Limb (tissue), 2 donors: ENCODE results near the gene EME1.
A peak's percentile ranks its signal among the peaks of the same experiment; 100 is the strongest.

Source experiments
- DNase-seq, 2 donors: peaks; one replicate each; pipeline ENCODE4 v3.0.0-alpha.2; 2016; ENCODE audit errors: extremely low spot score in 2 of 2

Gene EME1

DNA sequence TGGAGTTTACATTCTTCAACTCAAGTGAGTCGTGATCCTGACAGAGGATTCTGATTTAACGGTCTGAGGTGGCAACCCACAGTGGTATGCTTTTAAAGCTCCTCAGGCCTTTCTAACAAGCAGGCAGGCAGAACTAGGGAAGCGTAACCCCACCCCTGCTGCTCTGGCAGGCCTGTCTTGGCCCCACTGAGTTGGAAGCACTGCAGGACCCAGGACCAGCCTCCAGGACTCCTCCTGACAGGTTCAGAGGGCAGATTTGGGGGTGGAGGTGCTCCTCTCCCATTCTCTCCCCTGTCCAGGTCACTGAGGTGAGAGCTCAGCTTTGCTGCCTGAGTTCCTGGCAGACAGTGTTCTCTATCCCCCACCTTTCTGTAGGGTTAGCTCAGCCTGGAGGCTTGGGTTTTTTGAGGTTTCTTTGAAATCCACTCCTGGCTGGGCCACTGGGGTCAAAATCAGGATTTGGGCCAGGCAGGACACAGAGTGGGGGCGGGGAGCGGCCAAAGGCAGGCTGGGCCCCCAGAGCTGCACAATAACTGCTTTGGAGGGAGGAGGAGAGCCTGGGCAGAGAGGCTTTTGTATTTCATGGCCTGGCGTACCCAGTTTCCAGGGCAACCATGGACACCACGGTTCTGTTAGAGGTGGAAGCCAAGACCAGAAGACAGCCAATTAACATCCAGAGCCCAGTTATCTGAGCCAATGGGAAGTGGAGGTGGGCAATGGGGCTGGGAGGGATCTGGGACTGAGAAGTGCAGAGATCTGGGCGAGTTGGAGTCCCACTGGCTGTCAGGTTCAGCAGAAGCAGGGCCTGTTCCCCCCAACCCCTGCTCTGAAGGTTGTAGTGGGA lies 9.6 kb upstream of the EME1 start:
- DNase-seq, result peak in 1 of 2 donors; percentile 66

DNA sequence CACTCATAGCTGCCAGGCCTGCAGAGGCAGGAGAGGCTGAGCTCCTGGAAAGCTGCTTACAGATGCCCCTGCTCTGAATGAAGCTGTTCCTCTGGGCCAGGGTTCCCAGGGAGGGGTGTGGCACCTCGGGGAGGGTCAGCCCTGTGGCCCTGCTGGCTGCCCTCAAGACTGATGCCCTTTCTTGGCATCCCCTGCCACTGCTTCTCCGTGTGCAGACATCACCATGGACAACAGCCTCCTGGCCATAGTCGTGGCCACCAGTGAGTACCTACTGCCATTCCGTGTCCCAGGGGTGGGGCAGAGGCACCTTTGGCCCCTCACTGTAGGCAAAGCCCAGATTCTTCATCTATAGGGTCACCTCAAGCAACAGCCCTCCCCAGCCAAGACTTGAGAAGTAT lies 9.0 kb upstream of the EME1 start:
- DNase-seq, result no peak

DNA sequence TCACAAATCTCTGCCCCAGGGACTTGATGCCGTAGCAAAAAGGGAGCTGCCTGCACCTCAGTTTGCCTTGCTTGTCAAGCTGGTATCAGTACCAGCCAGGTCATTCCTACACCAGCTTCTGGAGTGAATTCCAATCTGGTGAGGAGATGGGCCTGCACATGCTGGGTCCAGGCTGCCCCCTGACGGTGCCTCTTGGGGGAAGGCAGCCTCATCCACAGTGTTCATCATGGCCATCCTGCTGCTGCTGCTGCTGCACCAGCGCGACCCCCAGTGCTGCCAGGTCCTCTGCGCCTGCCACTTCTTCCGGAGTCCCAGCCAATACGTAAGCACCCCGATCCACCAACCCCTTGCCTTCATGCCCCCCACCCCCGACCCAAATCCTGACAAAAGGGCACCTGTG lies 8.3 kb upstream of the EME1 start:
- no peak for DNase-seq

DNA sequence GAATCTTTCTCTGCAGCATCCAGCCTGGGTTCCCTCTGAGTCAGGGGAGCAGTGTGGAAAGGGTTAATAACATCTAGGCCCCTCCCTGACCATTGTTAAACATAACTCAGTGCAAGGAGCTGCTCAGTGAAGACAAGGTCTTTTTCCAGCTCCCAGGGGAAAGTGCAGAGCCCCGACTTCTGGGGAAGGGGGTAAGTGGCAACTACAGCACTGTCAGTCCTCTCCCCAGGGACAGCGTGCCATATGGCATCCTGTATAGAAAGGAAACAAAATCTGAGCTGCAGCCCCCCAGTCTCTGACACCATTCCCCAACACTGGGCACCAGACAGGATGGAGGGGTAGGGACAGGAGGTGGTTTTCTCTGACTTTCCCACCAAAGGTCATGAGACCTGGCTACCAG lies 7.9 kb upstream of the EME1 start:
- no peak for DNase-seq

DNA sequence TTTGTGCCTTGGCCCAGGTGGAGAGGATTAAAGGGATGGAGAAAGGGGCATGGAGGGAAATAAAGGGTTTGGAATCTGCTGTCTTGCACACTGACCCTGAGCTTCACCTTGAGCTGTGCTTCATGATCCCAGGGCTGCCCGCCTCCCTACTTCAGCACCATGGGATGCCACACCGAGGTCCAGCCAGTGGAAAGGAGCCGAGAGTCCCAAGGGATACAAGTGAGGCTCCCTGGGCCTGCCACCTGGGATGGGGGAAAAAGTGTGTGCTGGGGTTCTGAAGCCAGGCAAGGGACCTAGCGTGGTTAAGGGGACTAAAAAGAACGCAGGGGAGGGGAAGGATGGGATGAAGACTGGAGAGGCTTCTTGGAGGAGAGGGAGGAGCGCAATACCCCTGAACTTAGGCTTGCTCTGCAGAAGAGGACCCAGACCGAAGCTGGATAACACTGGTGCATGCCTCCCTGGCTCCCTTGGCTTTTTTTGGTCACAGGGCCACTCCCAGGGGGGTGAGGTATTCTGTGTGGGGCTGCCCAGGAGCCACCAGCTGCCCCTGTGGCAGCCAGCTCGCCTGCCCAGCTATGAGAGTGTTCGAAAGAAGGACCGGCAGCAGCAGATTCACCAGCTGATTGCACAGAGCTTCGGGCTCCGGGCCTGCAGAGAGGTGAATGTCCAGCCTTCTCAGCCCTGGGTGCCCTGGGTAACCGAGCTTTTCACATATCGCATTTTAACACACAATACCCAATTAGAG lies 7.2 kb upstream of the EME1 start:
- DNase-seq, result no peak

DNA sequence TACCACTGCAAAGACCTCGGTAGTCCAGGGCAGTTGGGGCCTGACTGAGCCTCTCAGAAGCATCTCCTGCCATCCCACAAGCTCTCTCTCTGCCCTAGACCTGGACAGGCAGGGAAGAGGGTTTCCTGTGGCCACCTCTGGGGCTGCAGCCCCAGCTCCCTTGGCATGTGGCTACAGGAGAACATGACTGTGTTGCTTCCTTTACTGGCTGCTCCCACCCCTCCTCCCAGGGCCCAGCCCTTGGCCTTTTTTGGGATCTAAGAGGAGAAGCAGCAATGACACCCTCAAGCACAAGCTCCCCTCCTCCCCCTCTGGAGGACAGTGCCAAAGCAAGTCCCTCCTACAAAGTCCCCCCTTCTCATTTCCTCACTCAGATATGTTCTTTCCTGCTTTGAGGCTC lies 5.6 kb upstream of the EME1 start:
- no peak for DNase-seq

DNA sequence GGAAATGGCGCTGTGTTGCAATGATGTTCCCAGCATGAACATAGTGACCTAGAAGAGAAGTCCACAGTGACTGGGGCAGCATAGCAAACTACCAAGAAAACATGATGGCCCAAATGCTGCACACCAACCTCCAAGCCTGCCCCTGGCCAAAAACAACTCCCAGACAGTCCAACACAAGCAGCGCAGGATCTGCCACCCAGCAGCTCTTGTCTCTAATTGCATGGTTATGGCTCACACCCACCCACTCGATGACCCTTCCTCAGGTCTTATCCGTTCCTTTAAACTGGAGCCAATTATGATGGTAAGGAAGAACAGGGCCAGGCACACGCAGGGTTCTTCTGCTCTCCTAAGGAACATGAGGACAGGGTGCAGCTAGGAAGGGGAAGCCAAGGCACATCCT lies 3.0 kb upstream of the EME1 start:
- no peak for DNase-seq

DNA sequence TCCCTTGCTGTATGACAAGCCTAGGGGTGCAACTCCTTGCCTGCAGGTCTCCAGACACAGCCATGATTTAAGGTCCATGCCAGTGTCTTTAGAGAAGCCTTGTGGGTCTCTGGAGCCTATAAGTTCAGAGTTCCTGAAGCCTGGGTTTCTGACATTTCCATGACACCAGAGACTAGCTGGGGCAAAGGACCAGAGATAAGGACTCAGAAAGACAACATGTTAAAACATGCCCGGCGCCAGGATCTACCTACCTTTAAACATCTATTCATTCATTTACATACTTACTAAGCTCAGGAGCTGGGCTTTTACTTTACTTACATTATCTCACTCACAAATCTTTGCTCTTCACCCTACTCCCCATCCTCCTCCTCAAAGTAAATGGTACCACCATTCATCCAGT lies 1.5 kb upstream of the EME1 start:
- DNase-seq, result no peak

DNA sequence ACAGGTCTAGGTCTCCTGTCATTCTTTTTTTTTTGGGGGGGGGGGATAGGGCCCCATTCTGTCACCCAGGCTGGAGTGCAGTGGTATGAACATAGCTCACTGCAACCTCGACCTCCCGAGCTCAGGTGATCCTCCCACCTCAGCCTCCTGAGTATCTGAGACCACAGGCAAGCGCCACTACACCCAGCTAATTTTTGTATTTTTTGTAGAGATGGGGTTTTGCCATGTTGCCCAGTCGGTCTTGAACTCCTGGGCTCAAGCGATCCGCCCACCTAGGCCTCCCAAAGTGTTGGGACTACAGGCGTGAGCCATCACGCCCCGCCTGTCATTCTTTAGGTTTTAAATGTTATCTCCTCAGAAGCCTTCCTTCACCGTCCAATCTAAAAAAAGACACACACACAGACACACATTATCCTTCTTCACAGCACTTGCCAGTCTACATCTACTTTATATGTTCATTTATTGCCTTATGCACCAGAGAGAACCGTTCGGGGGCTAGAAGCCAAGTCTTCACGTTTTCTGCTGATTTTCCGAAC lies 739 bp upstream of the EME1 start:
- no peak for DNase-seq

DNA sequence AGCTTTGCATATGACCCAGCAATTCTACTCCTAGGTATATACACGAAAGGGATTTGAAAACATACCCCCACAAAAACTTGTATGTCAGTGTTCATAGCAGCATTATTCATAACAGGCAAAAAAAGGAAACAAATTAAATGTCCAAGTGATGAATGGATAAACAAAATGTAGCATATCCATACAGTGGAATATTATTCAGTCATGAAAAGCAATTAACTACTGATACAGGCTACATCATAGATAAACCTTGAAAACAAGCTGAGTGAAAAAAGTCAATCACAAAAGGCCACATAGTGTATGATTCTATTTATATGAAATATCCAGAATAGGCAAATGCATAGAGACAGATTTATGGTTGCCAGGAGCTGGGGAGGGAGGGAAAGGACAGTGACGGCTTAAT lies 676 bp downstream of the EME1 start:
- no peak for DNase-seq

DNA sequence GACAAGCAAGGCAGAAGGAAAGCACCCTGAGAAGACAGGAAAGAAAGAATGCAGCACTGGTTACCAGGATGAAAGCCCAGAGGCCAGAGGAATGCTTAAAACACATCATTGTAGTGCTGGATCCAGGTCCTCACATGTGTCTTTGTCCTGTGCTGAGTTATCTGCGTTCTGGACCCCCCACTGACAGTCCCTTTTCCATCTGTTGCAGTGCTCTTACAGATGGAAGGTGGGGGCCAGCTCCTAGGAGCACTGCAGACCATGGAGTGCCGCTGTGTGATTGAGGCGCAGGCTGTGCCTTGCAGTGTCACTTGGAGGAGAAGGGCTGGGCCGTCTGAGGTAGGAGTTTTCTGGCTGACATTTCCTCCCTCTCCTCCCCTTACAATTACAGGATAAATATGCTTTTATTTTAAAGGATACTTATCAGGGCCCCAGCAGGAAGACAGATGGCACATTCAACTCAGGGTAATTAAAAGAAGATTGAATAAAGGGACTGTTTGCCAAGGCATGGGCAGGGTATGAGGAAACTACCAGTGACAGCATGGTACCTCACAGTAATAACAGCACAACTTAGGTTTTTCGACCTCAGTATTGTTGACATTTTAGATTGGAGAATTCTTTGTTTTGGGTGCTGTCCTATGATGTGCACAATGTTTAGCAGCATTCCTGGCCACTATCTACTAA lies 3.0 kb downstream of the EME1 start:
- no peak for DNase-seq

DNA sequence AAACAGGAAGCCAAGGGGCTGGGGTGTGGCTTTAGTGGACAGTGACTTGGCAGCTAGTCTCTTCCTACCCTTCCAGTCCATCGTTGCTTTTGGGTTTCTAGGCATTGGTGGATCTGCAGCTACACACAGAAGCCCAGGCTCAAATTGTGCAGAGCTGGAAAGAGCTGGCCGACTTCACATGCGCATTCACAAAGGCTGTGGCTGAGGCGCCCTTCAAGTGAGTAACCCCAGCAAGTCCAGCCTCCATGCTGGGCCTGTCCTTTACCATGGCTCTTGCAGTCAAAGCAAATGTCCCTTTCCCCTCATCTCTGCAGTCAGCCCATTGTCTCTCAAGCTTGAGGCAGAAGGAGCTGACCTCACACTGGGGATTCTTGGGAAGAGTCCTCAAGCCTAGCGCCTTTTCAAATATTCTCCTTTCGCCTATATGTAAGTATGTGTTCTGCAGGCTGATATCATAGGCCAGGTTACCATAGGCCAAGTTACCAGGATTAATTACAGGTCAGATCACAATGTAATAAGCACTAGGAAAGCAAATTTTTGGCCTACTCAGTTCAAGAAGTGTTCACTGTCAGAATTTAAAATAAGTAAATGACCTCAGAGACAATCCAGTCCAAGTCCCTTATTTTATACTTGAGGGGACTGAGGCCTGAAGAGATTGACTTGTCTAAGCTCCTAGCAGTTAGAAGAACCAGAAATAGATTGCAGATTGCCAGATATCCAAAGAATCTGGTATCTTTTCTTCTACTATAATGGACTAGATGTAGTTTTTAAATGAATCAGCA lies 6.5 kb downstream of the EME1 start:
- no peak for DNase-seq

DNA sequence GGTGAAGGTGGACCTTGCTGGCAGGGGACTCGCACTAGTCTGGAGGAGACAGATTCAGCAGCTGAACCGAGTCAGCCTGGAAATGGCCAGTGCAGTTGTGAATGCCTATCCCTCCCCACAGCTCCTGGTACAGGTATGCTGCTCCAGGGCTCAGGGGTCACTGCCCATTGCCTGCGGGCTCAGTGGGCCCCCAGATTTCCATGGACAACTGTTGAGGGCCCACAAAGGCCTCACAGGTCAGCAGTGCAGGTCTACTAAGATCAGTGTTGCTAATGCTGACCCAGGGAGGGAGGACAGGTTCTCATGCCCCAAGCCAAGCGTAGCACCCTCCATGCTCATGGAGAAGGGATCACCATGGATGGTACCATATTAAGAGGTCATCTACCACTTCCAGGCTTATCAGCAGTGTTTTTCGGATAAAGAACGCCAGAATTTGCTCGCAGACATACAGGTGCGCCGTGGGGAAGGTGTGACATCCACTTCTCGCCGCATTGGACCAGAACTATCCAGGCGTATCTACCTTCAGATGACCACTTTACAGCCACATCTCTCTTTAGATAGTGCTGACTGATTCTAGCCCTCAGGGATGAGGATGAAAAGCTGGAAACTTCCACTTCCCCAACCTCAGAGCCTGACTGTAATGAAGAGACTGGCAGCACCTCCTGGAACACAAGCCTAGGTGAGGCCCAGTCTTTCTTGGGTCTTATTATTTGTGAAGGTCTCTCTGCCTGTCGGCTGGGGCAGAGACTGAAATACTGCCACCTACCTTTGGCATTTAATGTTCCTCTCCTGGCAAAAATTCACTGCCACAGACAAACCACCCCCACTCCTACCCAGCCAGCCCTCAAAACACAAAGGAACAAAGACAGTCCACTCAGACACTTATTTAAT lies 7.6 kb downstream of the EME1 start:
- DNase-seq, result no peak

DNA sequence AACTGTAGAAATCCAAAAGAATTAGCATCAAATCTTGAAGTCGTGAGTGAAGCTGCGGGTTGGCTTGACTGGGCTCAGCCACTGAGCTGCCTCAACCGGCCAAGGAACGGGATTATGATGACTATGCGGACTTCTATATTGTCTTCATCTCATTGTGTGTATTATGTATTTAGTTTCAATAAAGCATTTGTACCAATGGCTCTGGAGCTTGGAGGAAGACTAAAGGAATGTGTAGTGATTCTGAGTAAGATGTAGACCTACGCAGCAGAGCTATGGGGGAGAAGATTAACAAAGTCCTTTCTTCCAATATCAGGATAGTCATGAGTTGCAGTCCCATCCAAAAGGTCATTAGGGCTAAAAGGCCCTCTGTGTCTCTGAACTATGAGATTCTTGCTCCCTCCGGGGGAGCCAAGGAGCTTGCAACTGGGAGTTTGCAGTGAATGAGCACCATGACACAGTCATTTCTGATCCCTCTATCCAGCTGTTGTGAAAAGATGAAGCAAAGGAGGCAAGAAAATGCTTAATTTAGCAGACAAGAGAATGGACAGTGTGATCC lies 8.3 kb downstream of the EME1 start:
- no peak for DNase-seq

DNA sequence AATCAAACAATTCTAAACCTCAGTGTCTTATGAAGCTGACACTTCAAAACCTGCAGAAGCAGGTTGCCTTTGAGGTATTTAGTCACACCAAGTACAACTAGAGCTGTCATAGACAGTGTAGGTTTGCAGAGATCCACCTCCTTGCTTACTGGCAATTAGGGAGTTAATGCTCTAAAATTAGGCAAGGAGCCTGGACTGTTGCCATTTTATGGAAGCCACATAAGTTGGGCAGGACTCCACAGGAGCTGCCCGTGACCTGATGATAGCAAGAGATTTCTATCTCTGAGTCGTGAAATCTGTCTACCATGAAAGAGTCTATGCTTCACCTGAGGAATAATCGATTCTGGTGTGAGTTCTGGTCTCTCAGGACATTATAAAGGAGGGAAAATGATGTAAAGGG lies 8.9 kb downstream of the EME1 start:
- DNase-seq, result no peak

DNA sequence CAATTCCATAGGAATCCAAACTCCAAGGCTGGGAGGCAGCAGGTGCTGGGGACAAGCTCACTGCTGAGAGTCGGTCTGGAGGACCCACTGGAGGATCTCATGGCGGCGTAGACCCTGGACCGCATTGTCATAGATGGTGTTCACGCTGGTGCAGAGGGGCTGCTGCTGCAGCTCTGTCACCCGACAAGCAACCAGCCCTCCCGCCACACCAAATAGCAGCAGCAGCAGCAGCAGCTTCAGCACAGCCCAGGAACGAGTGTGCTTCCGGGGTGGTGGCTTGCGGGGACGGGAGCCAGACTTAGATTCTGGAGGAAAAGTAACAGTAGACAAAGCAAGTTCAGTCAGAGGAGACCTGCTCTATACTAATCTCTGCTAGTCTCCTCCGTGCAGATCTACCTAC lies 9.9 kb downstream of the EME1 start:
- DNase-seq, result no peak

DNA sequence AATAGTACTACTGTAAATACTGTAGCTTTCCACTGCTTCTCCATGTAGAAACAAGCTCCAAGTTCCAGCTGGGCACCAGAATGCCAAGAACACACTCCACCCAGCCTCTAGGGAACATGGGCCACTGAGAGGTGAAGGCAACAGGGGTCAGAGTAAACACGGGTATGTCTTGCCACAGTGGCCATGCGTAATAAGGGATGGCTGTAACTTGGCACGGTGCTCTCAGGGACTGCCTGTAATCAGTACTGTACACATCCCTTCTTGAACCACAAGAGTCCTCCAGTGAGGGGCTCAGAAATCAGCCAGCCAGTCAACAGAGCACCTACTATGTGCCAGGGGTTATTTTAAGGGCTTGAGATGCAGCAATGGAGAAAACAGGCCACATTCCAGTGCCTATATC lies 13.5 kb downstream of the EME1 start:
- no peak for DNase-seq

DNA sequence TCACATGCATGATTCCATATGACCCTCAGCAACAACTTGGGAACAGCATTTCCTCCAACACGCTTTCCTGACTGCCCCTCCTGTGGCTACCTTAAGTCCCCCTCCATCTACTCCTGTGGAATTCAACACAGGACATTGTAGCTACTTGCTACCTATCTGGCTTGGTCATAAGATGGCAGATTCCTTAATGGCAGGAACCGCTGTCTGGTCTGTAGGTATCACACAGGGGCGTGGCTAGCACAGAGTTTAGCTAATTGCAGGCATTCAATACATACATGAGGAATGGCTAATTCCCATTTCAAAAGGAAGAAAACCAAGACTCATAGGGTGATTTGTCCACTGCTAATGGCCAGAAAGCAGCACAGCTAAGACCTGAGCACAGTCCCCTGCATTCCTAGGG lies 15.7 kb downstream of the EME1 start:
- DNase-seq, result no peak

DNA sequence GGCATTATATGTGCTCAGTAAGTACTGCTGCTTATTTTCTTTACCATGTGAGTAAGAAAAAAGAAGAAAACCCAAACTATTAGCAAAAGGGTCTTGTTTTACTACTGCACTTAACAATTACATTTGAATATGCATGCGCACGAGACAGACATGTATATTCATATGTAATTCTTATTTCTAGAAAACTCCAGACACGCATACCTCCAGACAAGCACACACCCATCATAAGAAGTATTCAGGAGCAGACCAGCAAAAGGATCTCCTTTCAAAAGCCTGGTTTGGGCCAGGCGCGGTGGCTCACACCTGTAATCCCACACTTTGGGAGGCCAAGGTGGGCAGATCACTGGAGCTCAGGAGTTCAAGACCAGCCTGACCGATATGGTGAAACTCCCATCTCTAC lies 16.5 kb downstream of the EME1 start:
- DNase-seq, result no peak

DNA sequence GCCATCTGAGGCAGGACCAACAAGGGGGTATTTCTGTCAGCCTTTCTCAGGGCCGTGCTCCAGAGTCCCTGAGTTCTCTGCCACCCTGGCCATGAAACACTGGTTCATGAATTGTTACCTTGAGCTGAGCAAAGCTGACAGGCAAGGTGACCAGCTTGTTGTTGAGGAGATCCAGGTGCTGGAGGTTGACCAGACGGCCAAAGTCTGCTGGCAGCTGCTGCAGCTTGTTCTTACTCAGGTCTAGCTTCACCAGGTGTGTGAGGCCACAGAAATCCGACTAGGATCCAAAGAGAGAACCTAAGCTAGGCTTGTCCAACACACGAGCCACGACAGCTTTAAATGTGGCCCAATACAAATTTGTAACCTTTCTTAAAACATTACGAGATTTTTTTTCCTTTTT lies 19.6 kb downstream of the EME1 start:
- DNase-seq, result no peak
